Breast epithelium (tissue), 4 donors: ENCODE results near the gene DIS3L2. TPM values are rescaled to one million over a fixed set of nuclear protein-coding genes. Genes with fewer than 3 reads are reported as not detected.
"Not testable (repeated sequence)": the region's sequence is repeated elsewhere in the genome, so short reads cannot be mapped to it uniquely, and the experiment has no call there.

ENCODE experiments used
- DNase-seq, 2 donors: peaks; one replicate each; pipeline ENCODE4 v3.0.0-alpha.2; 2019; ENCODE audit warnings: low spot score in 2 of 2
- H3K27ac ChIP-seq, 2 donors: fragments of 200-600 bp; sonication (generic) in 1 of 2; one replicate each; pipeline ENCODE4 v1.5.1; 2016 to 2019; ENCODE audit warnings: mild to moderate bottlenecking in 1 of 2
- H3K27me3 ChIP-seq, 2 donors: fragments of 200-600 bp; sonication (generic) in 1 of 2; one replicate each; pipeline versions ENCODE4 v1.5.1 to v1.6.0; 2017 to 2019; ENCODE audit warnings: control low read depth in 1 of 2, mild to moderate bottlenecking in 1 of 2
- H3K36me3 ChIP-seq: fragments of 200-600 bp; one replicate; pipeline ENCODE4 v1.5.1; 2019
- H3K4me1 ChIP-seq, 2 donors: fragments of 200-600 bp; sonication (generic); one replicate each; pipeline ENCODE4 v1.5.1; 2016 to 2019; ENCODE audit warnings: control low read depth in 1 of 2
- H3K4me3 ChIP-seq, 3 donors: fragments of 200-600 bp; sonication (generic); 1 replicate in 2 of 3; 2 replicates in 1 of 3; pipeline ENCODE4 v1.5.1; 2016 to 2019; ENCODE audit warnings: mild to moderate bottlenecking in 3 of 3, moderate library complexity in 2 of 3
- H3K9me3 ChIP-seq, 2 donors: fragments of 200-600 bp; sonication (generic) in 1 of 2; one replicate each; pipeline ENCODE4 v1.5.1; 2016 to 2019; ENCODE audit warnings: control low read depth in 1 of 2
- CTCF ChIP-seq, 3 donors: fragments of 450-650 bp; IDR thresholded peaks; one replicate each; pipeline ENCODE4 v1.5.1; 2016 to 2017; ENCODE audit warnings: antibody characterized with exemption in 3 of 3, mild to moderate bottlenecking in 3 of 3, moderate library complexity in 3 of 3
- POLR2A ChIP-seq: fragments of 450-650 bp; IDR thresholded peaks from one replicate; pipeline ENCODE4 v1.6.1; 2016; ENCODE audit warnings: antibody characterized with exemption, mild to moderate bottlenecking, moderate library complexity
- POLR2AphosphoS5 ChIP-seq, 3 donors: sonication (generic); formaldehyde crosslinking; IDR thresholded peaks; one replicate each; pipeline ENCODE4 v1.6.1; 2017; ENCODE audit warnings: antibody characterized with exemption in 3 of 3
- intact Hi-C: fragments of 100-400 bp; cut with DNase I; formaldehyde crosslinking; loops from one replicate; pipeline ENCODE4 v1.15.1; 2023; ENCODE audit warnings: low total_unique reads
- total RNA-seq, 3 donors: library from RNA; depleted of rRNA; stranded (reverse); fragments of >200 nt; gene quantifications; one replicate each; pipeline ENCODE4 v1.1.0, GENCODE V29; 2016

Gene DIS3L2
- total RNA-seq, 3 donors from 2014 or later: 19.2 to 38.9 (median 33.4) TPM

GRCh38 chr2:232367591-232368233 is 406.2 kb downstream of the DIS3L2 start:
- no peak for TF ChIP-seq POLR2AphosphoS5 (IDR thresholded peaks at IDR 0.05)
- TF ChIP-seq CTCF (IDR thresholded peaks at IDR 0.05): no peak
- TF ChIP-seq POLR2A: no peak
- no peaks in the 10 kb centered on the region for H3K4me1 ChIP-seq
- no peaks in the 10 kb centered on the region for H3K27me3 ChIP-seq
- peak in 1 of 2 donors; percentile 25 for DNase-seq
- intact Hi-C loops: no loop called here
- H3K9me3 ChIP-seq: no peaks in the 10 kb centered on the region
- H3K4me3 ChIP-seq: no peak overlapping the region
- no peak overlapping the region for H3K27ac ChIP-seq
- no peaks in the 10 kb centered on the region for H3K36me3 ChIP-seq

GRCh38 chr2:232368311-232368731 is 406.8 kb downstream of the DIS3L2 start:
- no peaks in the 10 kb centered on the region for H3K36me3 ChIP-seq
- intact Hi-C loops: no loop called here
- no peak overlapping the region for H3K27ac ChIP-seq
- H3K27me3 ChIP-seq: no peaks in the 10 kb centered on the region
- no peak overlapping the region for H3K4me3 ChIP-seq
- peak in 1 of 2 donors; percentile 34 for DNase-seq
- TF ChIP-seq CTCF (IDR thresholded peaks at IDR 0.05): no peak
- TF ChIP-seq POLR2A: no peak
- TF ChIP-seq POLR2AphosphoS5 (IDR thresholded peaks at IDR 0.05): no peak
- no peaks in the 10 kb centered on the region for H3K4me1 ChIP-seq
- H3K9me3 ChIP-seq: no peaks in the 10 kb centered on the region

GRCh38 chr2:232369126-232369951 is 407.8 kb downstream of the DIS3L2 start:
- Histone ChIP-seq H3K27ac (no peak overlapping the region), H3K4me3 (no peak overlapping the region), H3K27me3 (no peaks in the 10 kb centered on the region), H3K4me1 (no peaks in the 10 kb centered on the region), H3K9me3 (no peaks in the 10 kb centered on the region), H3K36me3 (no peaks in the 10 kb centered on the region)
- TF ChIP-seq POLR2AphosphoS5 (IDR thresholded peaks at IDR 0.05) (no peak), CTCF (IDR thresholded peaks at IDR 0.05) (no peak), POLR2A (no peak)
- intact Hi-C loops: no loop called here
- peak in 1 of 2 donors; percentile 40 for DNase-seq

- DNase-seq, H3K4me1 ChIP-seq, H3K4me3 ChIP-seq, H3K9me3 ChIP-seq, H3K27me3 ChIP-seq, H3K36me3 ChIP-seq, H3K27ac ChIP-seq, intact Hi-C loops: not testable (repeated sequence)
These were observed 408.5 kb downstream of the DIS3L2 start for GRCh38 chr2:232370007-232370406.

GRCh38 chr2:232372231-232373208 is 411.0 kb downstream of the DIS3L2 start:
- Histone ChIP-seq H3K27ac (no peak overlapping the region), H3K4me1 (no peaks in the 10 kb centered on the region)
- DNase-seq: peak in 1 of 2 donors; percentile 22

More at GRCh38 chr2:232372231-232373208, 411.0 kb downstream of the DIS3L2 start:
- Histone ChIP-seq H3K27me3 (no peaks in the 10 kb centered on the region), H3K4me3 (no peak overlapping the region), H3K36me3 (no peaks in the 10 kb centered on the region), H3K9me3 (no peaks in the 10 kb centered on the region)
- TF ChIP-seq POLR2AphosphoS5 (IDR thresholded peaks at IDR 0.05): no peak
- no peak for TF ChIP-seq CTCF (IDR thresholded peaks at IDR 0.05)
- TF ChIP-seq POLR2A: no peak
- intact Hi-C loops: no loop called here
